AG08395 (cell line): ENCODE data around the gene C6orf52.
"Not testable (repeated sequence)": the region's sequence is repeated elsewhere in the genome, so short reads cannot be mapped to it uniquely, and the experiment has no call there.

Source experiments
- DNase-seq: peaks from one replicate; pipeline ENCODE4 v3.0.0; 2012; ENCODE audit warnings: mixed read lengths, low spot score

The C6orf52 gene

DNA sequence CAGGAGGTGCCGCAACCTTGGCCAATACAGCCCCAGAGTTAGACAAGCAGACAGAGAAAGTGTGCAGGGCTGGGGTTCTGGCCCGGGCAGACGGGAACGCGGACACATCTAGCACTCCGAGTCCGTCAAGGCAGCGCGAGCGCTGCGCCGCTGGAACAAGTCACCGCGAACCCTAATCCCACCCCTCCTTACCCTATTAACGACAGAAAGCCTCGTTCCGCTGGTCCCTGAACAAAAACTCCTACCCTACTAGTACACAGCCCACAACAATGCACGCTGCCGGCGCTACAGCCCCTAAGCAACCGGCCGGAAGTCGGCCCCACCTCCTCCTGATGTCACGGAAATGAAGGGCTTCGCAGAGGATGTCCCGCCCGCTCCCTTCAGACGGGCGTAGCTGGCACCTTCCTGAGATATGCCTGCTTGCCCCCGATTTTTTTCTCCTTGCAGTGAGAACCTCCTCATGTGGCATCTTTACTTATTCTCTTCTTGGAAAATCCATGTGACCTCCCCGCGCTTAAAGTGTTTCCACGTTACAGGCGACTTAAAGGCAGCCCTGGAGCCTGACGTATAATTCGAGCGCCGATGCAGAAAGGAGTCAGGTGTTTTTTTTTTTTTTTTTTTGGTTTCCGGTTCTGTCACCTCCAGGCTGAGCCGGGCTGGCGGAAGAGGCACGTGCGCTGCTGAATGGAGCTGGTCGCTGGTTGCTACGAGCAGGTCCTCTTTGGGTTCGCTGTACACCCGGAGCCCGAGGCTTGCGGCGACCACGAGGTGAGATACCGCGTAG, at the start of gene C6orf52, which contains the start of gene PAK1IP1:
Gene C6orf52, minus strand, starts transcription at position 315 of the 784 bp plus-strand sequence. CDS start 7,066 bp downstream, outside the sequence.
Gene PAK1IP1, plus strand, starts transcription at position 671 of the 784 bp plus-strand sequence. Its CDS starts 14 bp downstream, at position 685.
- DNase-seq, result peak; percentile 96

DNA sequence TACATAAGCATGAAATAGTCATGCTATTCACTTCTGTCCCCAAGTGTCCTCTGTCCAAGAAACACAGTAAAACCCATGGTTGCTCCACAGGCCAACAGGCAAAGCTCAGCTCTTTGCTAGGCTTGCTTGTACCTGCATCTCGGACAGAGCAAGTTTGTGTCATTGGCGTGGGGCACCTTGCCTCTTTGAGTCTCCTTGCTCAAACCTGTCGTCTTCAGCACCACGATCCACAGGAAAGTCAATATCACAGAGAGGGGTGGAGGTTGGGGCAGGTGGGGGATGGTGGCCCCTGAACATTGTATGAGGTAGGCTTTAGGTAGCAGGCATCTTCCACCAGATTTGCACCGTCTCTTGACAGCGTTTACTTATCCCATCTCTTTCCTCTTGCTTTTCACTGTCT, 49.1 kb upstream of the C6orf52 start:
- DNase-seq, result no peak

DNA sequence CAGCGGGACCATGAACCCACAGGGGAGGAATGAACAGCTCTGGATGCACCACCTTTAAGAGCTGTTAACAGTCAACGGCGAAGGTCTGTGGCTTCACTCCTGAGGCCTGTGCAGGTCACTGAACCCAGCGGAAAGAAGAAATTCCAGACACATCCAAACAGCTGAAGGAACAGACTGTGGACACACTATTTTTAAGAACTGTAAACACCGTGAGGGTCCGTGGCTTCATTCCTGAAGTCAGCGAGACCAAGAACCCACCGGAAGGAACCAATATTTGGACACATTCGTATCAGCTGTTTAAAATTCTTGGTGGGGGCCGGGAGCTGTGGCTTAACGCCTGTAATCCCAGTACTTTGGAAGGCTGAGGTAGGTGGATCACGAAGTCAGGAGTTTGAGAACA, 47.8 kb upstream of the C6orf52 start:
- no peak for DNase-seq

DNA sequence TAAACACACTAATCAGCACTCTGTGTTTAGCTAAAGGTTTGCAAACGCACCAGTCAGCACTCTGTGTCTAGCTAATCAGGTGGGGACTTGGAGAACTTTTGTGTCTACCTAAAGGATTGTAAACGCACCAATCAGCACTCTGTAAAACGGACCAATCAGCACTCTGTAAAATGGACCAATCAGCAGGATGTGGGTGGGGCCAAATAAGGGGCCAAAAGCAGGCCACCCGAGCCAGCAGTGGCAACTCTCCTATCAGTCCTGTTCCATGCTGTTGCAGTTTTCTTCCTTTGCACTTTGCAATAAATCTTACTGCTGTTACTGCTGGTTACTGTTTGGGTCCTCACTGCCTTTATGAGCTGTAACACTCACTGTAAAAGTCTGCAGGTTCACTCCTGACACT, 47.2 kb upstream of the C6orf52 start:
- not testable (repeated sequence) for DNase-seq

DNA sequence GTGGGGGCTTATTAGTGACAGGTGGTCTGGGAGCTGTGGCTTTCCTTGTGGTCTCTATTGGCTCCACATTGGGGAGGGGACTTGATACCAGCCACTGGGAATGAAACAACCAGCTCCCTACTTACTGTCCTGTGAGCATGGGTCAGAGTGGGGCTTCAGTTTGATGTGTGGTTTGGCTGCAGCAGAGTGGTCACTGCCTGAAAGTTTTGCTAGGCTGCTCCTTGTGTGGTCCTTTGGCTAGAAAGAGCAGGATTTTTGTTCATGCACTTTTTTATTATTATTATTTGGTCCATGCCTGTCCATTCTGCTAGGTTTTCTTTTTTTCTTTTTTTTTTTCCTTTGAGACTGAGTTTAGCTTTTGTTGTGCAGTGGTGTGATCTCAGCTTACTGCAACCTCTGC, 45.6 kb upstream of the C6orf52 start:
- DNase-seq, result no peak

DNA sequence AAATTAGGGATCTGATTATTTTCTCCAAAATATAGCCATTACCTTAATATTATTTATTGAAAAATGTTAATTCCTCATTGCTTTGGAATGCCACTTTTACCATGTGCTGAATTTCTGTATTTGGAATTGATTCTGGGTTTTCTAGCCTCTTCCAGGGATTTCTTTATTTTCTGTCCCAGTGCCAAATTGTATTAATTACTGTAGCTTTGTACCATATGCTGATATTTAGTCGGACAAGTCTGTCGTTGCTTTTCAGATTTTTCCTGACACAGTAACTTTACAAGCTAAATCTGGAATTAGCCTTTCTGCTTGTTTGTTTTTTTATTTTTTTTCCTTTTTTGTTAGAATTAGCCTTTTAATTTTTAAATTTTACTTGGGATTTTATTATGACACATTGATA, 42.3 kb upstream of the C6orf52 start:
- no peak for DNase-seq

DNA sequence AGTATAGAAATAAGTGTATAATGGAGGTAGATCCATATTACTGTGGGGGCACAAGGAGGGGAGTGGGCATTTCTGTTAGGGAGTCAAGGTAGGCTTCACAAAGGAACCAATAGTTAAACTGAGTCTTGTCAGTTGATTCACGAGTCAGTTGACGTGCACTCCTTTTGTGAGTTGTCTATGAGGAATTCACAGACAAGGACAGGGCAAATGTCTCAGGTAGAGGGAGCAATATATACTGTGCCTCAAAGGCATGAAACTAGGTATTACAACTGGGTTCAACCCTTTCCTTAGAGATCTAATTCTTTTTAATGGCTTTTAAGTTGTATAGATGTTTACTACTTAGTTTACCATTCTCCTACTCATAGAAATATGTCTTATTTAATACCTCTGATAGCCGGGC, 39.4 kb upstream of the C6orf52 start:
- DNase-seq, result no peak

DNA sequence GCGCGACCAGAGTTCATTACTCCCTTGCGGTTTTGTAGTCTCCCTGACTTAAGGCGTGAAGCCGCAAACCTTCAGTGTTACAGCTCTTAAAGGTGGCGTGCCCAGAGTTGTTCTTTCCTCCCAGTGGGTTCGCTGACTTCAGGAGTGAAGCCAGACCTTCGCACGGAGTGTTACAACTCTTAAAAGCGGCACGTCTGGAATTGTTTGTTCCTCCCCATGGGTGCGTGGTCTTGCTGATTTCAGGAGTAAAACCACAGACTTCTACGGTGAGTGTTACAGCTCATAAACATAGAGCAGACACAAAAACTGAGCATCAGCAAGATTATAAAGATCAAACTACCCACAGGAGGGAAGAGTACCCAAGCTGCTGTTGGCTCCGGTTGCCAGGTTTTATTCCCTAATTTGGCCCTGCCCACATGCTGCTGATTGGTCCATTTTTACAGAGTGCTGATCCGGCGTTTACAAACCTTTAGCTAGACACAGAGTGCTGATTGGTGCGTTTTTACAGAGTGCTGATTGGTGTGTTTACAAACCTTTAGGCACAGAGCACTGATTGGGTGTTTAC, 38.8 kb upstream of the C6orf52 start:
- DNase-seq, result no peak

DNA sequence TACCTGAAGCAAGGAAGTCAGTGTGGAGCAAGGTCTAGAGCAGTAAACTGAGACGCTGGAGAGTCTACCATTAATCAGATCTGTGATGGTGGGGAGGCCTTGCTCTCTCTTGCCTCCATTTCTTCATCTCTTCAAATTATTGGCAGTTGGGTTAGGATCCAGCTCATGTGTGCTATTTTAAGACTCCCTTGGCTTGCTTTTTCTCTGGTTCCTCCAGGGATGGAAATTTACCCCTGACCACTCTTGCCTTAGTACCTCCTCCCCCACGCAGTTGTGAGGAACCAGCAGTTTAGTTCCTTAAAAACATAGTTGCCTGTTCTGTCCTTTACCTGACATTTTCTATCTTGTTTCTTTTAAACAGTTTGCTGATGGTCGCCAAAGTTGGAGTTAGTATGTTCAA, 35.8 kb upstream of the C6orf52 start:
- no peak for DNase-seq

DNA sequence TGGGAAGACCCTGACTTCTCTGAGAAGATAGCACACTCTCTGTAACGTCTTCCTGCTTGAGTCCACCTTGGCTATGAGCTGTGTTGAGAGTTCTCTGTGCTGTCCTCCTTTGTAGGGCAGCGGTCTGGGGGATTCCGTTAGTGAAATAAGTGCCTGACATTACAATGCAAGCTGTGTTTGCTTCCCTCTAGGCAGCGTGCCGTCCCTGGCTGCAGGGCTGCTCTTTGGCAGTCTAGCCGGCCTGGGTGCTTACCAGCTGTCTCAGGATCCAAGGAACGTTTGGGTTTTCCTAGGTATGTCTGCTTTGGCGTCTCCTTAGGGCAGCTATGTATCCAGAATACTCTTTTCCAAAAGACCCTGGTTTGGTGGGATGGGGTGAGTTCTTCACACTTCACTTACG, 31.3 kb upstream of the C6orf52 start:
- DNase-seq, result no peak

DNA sequence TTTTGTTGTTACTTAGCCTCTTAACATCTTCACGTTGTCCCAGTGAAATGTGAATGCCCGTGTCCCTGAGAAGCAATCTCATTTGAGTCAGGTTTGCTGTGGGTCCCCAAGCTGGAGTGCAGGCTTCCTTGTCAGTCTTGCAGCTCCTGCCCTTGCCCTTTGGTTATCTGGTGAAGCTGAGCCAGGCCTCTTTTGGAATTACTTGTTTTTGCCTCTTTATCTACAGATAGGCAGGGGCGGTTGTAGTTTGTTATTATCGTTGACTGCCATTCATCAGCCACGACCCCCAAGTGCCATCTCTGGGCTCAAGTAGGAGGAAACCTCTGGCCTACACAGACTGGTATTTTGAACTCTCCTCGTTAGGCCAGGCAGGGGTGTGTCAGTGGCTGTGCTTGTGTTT, 30.6 kb upstream of the C6orf52 start:
- DNase-seq, result no peak

DNA sequence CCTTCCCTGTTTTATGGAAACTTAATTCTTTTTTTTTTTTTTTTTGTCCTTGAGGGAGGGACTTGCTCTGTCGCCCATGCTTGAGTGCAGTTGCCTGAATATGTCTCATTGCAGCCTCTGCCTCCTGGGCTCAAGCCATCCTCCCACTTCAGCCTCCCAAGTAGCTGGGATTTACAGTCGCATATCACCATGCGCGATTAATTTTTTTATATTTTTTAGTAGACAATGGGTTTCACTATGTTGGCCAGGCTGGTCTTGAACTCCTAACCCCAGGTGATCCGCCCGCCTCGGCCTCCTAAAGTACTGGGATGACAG, 29.1 kb upstream of the C6orf52 start:
- peak; percentile 4 for DNase-seq

DNA sequence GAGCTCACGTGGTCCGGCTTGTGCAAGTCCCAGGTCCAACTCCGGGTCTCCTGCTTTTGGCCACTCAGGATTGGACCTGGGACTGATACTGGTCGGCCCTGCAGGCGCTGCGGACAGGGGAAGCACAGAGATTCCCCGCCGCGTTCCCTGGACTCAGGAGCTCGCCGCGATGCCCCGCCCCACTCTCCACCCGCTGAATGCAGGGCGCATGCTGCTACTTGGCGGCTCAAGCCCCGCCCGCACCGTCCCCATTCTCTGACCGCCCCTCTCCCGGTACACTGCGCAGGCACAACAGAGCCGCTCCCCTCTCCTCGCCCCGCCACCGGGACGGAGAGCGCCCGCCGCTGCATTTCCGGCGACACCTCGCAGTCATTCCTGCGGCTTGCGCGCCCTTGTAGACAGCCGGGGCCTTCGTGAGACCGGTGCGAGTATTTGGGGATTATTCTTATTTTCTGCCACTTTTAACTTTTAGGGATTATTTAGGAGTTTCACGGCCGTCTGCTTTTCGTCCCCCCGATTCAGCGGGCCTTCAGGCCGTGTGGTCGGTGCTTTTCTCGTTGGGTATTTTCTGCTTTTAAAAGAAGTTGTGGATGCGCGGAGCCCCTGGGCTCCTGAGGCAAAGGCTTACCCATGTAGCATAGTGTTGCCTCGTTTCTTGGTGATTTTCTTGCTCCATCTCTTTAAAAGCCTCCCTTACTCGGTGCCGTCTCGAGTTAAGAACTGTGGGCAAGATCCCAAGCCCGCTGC, 28.6 kb upstream of the C6orf52 start, which contains the start of gene TMEM14C:
Gene TMEM14C, plus strand, starts transcription at position 251 of the 747 bp plus-strand sequence. CDS start 1,544 bp downstream, outside the sequence.
- DNase-seq, result peak; percentile 99

DNA sequence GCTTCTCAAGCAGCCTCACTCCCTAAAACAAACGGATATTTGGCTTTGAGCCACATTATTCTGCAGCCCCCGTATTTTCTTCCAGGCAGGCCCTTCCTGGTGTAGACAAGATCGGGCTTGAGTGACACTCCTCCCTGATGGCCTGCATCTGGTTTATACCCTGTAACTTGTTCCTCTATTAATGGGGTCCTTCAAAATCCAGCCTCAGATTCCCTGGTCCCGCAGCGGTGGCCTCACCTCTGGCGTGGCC, 28.1 kb upstream of the C6orf52 start:
- no peak for DNase-seq

DNA sequence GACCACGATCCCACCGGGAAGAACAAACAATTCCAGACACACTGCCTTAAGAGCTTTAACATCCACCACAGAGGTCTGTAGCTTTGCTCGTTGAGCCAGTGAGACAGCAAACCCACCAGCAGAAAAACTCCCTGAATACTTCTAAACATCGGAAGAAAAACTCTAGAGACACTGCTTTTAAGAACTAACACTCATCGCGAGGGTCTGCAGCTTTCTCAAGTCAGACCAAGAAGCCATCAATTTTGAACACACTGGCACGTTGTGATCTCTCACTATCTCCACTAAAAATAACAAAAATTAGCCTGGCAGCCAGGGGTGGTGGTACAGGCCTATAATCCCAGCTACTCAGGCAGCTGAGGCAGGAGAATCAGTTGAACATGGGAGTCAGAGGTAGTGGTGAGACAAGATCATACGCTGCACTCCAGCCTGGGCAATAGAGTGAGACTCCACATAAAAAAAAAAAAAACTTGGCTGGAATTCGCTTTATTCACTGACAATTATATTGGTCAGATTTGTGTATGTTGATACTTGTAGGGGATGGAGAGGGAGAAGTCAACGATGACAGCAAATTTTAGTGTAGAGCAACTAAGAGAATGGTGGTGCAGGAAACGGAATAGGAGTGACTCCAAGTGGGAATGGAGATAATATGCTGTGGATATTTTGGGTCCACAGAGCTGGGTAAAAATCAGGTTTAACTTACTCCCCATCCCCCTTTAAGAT, 27.6 kb upstream of the C6orf52 start:
- no peak for DNase-seq

DNA sequence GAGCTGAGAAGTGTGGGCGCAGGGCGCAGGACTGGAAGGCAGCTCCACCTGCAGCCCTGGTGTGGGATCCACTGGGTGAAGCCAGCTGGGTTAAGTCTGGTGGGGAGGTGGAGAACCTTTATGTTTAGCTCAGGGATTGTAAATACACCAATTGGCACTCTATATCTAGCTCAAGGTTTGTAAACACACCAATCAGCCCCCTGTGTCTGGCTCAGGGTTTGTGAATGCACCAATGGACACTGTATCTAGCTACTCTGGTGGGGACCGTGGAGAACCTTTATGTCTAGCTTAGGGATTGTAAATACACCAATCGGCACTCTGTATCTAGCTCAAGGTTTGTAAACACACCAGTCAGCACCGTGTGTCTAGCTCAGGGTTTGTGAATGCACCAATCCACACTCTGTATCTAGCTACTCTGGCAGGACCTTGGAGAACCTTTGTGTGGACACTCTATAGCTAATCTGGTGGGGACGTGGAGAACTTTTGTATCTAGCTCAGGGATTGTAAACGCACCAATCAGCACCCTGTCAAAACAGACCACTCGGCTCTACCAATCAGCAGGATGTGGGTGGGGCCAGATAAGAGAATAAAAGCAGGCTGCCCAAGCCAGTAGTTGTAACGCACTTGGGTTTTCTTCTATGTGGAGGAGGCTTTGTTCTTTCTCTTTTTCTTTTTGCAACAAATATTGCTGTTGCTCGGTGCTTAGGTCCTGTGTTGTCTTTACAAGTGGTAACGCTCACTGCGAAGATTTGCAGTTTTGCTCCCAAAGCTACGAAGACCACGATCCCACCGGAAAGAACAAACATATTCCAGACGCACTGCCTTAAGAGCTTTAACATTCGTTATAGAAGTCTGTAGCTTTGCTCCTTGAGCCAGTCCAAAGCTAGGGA, 26.8 kb upstream of the C6orf52 start:
- not testable (repeated sequence) for DNase-seq

DNA sequence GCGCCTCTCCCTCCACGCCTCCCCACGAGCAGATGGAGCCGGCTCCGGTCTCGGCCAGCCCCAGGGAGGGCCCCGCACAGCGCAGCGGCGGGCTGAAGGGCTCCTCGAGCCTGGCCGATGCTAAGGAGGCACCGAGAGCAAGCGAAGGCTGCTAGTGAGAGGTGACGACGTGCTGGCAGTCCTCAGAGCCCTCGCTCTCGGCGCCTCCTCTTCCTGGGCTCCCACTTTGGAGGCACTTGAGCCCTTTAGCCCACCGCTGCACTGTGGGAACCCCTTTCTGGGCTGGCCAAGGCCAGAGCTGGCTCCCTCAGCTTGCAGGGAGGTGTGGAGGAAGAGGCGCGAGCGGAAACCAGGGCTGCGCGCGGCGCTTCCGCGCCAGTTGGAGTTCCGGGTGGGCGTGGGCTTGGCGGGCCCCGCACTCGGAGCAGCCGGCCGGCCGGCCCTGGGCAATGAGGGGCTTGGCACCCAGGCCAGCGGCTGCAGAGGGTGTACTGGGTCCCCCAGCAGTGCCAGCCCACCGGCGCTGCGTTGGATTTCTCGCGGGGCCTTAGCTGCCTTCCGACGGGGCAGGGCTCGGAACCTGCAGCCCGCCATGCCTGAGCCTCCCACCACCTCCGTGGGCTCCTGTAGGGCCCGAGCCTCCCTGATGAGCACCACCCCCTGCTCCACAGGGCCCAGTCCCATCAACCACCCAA, 26.0 kb upstream of the C6orf52 start:
- DNase-seq, result no peak

DNA sequence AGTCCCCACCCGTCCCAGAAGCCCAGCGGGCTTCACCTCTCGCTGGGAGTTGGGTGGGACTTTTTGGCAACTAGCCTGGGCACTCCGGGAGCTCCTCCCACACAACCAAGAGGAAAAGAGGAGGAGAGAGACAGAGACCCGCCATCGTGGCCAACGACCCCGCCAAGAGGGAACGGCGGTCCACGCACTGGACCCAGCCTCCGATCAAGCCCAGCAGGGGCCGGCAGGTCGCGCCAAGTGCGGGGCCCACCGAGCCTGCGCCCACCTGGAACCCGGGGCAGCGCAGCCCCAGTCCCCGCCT, 25.5 kb upstream of the C6orf52 start:
- no peak for DNase-seq

DNA sequence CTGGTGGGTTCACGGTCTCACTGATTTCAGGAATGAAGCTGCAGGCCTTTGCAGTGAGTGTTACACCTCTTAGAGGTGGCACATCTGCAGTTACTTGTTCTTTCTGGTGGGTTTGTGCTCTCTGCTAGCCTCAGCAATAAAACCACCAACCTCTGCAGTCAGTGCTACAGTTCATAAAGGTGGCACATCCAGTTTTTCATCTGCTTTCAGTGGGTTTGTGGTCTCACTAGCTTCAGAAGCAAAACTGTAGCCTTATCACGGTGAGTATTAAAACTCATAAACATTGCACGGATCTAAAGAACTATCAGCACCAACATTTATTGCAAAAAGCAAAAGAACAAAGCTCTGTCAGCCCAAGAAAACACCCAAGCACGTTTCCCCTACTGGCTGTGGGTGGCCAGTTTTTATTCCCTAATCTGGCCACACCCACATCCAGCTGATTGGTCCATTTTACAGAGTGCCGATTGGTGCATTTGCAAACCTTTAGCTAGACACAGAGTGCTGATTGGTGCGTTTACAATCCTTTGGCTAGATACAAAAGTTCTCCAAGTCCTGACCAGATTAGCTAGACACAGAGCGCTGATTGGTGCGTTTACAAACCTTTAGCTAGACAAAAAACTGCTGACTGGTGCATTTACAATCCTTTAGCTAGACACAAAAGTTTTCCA, 25.0 kb upstream of the C6orf52 start:
- DNase-seq, result no peak

DNA sequence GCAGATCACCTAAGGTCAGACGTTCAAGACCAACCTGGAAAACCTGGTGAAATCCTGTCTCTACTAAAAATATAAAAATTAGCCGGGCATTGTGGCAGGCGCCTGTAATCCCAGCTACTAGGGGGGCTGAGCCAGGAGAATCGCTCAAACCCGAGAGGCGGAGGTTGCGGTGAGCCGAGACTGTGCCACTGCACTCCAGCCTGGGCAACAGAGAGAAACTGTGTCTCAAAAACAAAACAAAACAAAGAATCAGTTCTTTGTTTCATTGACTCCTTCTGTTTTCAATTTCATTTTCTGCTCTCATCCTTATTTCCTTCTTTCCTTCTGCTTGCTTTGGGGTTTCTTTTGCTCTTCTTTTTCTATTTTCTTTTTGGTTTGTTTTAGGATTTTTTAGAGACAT, 19.5 kb upstream of the C6orf52 start:
- DNase-seq, result no peak

DNA sequence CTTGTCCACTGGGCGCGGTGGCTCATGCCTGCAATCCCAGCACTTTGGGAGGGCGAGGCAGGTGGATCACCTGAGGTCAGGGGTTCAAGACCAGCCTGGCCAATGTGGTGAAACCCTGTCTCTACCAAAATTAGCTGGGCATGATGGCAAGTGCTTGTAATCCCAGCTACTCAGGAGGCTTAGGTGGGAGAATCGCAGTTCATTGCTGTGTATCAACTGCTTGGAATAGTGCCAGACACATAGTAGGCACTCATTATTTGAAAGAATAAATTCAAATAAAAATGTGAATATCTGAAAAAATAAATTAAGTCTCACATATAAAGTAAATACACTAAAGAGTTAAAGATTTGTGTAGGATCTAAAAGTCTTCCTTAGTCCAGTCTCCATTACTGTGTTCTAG, 2.2 kb upstream of the C6orf52 start:
- no peak for DNase-seq
